GM18870 (cell line): ENCODE results near the gene GRIN1.
"Not testable (repeated sequence)": the region's sequence is repeated elsewhere in the genome, so short reads cannot be mapped to it uniquely, and the experiment has no call there.

ENCODE experiments used
- ATAC-seq: cut with Tn5 transposase; IDR thresholded peaks from one replicate; pipeline ENCODE4 v1.9.1; 2021; ENCODE audit warnings: moderate library complexity; ENCODE audit not compliant: unreplicated experiment

GRIN1 gene

GRCh38 chr9:137110911-137111787 is 27.8 kb upstream of the GRIN1 start:
- no peak for ATAC-seq

DNA sequence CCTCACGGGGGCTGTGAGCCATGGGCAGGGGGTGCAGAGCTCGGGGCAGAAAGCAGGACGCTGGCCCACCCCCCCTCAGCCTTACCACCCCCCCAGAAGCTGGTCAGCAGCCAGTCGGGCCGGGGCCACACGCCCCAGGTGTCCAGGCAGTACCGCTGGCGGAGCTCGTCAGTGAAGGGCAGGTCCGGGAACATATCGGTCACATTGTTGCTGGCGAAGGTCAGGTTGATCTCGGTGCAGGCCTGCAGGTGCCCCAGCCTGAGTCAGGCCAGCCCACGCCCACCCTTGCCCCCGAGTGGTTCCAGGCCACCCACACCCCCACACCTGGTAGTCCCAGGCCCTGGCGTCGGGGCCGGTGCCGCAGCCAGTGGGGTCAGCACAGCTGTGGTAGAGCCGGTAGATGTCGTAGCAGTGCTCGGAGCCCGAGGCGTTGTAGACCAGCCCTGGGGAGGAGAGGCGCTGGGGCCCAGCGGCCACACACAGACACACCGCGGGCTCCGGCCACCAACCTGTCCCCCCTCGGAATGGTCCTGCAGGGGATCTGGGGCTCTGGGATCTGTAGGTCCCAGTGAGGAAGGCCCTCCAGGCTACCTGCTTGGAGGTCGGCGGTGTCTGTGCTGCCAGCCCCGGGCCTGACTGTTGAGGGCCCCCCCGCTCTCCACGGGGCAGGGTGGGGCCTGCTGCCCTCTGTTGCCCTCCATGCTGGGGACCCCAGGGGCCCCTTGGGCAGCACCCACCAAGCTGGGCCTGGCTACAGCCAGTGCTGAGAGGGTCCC is 27.0 kb upstream of the GRIN1 start:
- no peak for ATAC-seq

DNA sequence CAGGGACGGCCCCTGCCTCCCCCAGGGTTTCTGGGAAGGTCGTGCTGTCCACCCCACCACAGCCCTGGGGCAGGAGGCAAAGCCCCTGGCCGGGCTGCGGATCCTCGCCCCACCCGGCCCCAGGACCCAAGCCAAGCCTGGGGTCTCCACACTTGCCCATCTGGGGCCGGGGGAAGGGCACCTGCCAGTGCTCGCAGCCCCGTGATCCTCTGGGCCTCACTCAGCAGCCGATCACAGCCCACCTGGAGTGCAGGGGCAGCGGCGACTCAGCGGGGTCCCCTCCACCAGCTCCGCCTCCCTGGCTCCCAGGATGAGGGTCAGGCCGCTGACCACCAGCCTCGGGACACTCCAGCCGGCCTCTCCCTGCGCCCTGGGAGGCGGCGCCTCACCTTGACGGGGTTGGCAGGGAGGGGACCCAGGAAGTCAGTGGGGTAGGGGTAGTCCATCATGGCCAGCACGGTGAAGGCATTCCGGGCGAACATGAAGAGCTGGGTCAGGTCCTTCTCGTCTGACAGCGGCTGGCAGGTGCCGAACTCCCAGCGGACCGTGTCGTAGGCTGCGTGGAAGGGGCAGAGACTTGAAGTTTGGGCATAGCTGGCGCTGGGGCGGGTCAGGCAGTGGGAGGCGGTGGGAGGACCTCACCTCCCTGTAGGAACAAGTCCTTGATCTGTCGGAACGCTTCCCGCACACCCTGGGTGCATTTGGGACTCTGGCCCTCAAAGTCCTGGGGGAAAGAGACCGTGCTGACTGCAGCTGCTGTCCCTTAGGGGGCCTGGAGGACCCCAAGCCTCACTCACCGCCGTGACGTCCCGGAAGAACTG is 26.2 kb upstream of the GRIN1 start:
- no peak for ATAC-seq

DNA sequence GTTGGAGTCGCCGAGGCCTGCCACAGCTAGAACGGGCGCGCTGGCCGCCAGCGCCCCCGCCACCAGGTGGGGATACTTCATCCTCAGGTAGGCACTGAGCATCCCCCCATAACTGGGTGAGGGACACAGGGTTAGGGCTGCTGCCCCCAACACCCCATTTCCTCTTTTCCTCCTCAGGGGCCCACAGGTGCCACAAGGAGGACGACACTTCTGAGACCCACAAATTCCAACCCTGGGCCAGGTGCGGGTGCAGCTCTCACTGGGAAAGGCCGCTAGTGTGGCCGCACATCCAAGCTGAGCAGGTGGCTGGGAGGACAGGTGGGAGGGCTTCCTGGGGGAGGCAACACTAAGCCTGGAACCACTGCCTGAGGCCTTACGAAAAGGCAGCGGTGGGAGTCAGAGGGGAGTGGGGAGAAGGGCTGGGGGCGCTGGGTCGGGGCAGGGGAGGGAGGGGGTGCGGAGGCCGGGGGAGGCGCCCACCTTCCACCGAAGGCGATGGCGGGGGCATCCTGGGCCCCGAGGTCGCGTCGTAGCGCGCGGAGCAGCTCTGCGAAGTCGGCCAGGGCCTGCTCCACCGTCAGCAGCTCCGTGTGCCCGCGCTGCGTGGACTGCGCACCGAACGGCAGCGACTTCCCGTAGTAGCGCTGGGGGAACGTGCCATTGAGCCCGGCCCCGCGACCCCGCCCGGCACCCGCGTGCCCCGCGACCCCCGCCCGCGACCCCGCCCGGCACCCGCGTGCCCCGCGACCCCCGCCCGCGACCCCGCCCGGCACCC is 25.4 kb upstream of the GRIN1 start:
- no peak for ATAC-seq

DNA sequence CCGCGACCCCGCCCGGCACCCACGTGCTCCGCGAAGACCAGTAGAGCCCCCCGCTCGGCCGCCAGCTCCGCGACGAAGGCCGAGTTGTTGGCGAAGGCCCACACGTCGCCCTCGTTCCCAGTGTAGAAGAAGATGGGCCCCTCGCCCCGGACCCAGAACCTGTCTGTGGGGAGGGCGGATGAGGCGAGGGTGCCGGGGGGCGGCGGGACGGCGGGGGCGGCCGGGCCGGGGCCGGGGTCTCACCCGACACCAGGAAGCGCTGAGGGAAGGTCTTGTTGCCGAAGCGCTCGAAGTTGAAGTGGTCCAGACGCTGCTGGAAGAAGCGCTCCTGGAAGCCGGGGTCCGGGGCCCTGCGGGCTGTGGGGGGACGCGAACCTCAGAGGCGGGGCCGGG is 24.7 kb upstream of the GRIN1 start:
- ATAC-seq, result no peak

DNA sequence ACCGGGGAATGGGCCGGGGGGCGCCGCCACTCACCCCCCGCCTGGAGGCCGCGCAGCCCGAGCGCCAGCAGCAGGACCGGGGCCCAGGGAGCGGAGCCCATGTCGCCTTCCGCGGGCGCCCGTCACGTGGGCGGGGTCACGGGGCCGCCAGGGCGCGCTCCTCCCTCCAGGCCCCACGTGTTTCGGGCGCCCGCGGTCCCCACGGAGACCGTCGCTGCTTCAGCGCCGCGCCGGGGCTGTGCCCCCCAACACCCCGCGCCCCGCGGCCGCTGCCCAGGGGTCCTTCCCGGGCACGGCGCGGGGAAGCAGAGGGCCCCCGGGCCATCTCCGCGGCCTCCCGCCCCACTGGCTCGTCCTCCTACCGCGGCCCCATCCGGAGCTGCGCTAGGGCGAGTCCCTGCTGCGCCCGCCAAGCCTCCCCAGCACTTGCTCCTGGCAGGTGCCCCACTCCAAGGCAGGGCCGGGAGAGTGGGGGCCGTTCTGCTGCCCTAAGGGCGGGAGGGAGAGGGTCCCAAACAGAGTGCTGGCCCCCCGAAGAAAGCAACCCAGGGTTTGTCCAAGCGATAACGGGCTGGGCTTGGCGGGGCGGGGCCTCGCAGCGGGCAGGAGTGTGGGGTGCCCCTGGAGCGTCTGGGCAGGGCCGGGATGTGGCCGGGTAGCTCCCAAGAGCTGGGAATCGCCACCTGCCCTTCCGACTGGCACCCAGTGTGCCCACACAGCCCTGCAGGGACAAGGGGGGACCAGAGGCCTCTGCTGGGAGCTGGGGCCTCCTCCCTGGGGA is 24.2 kb upstream of the GRIN1 start, which contains the start of gene DPP7:
Gene DPP7 (minus strand): TSS at position 121 of the 781 bp plus-strand sequence. CDS start 20 bp downstream, at position 101.
- no peak for ATAC-seq

DNA sequence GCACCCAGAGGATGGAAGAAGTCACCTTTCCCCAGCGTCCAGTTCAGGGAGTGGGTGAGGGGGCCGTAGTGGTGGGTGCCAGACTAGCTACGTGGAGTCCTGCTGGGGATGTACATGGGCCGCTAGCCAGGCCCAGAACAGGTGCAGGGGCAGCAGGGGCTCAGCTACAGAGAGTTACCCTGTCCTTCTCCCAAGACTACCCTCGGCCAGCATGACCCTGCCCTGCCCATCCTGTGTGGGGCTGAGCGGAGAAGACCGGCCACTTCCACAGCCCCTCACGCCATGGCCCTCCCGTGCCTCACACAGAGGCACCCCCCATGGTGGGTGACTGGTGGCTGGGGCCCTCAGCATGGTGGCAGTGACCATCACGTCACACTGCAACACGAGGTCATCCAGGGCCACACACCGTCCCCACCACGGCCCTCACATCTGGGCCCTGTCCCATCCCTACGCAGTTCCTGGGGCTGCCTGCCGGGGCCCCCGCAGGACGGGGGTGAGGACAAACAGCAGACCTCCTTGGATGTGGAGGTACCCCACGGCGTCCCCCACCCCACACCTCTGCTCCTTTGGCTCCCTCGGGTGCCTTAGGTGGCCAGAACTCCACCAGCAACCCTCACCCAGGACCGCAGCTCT is 23.4 kb upstream of the GRIN1 start:
- no peak for ATAC-seq

DNA sequence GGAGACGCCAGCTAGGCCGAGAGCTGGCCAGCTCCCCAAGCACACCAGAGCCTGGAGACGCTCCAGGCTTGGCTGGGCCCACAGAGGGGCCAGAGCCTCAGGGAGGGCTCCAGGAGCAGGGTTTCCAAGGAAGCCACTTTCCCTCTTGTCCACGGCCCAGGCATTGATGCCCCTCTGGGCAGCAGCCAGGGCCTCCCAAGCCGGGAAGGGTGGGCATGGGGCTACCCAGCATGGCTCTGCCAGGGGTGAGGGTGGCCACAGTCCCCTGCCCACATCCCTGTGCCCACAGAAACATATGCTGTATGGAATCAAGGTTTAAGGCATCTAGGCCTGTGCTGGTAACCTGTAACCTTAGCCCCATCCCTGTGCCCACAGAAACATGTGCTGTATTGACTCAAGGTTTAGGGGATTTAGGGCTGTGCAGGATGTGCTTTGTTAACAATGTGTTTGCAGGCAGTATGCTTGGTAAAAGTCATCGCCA is 22.9 kb upstream of the GRIN1 start:
- ATAC-seq, result no peak

GRCh38 chr9:137116728-137117127 is 22.2 kb upstream of the GRIN1 start:
- no peak for ATAC-seq

GRCh38 chr9:137117269-137117731 is 21.7 kb upstream of the GRIN1 start:
- no peak for ATAC-seq

- not testable (repeated sequence) for ATAC-seq
Observed at GRCh38 chr9:137118092-137118603, 20.8 kb upstream of the GRIN1 start.

GRCh38 chr9:137121927-137122795 is 16.8 kb upstream of the GRIN1 start:
- not testable (repeated sequence) for ATAC-seq

- ATAC-seq, result not testable (repeated sequence)
Observed at GRCh38 chr9:137122796-137123467, 16.0 kb upstream of the GRIN1 start.

DNA sequence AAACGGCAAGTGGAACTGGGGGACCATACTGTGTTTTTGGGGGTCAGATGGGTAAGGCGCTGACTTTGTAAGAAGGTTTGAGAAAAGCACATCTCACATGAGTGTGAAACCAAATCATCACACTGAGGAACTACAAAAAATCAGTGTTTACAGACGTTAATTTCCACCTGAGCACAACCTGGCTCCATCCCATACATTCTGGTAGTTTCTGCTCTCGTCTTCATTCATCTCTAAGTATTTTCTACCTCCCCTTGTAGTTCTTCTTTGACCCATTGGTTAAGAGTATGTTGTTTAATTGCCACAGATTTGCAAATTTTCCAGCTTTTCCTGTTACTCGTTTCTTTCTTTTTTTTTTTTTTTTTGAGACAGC is 15.5 kb upstream of the GRIN1 start:
- ATAC-seq, result no peak

GRCh38 chr9:137123952-137124462 is 14.9 kb upstream of the GRIN1 start:
- not testable (repeated sequence) for ATAC-seq

DNA sequence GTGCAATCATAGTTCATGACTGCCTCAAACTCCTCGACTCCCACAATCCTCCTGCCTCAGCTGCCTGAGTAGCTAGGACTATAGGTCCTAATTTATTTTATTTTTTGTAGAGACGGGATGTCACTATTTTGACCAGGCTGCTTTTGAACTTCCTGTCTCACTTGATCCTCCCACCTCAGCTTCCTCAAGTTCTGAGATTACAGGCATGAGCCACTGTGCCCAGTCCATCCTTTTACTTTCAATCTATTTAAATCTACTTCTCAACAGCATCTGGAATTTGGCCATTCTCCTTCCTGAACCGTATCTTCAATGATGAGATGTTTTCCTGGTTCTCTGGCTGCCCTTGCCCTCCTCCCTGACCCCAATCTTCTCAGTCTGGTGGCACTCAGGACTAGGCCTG is 12.2 kb upstream of the GRIN1 start:
- no peak for ATAC-seq
